ENCODE results near the gene UNC50.

UNC50 gene

GRCh38 chr2:98648451-98648850 lies 40.1 kb downstream of the UNC50 start:
- DNase-seq (ENCODE audit: low read depth in 1 of 2, low spot score in 1 of 2): no peak
- no peak for TF ChIP-seq CTCF (IDR thresholded peaks at IDR 0.05; ENCODE audit: insufficient read depth, low read length)
- no peak overlapping the region for H3K4me3 ChIP-seq (replicated peaks; ENCODE audit: insufficient read depth, low read length)
- H3K27ac ChIP-seq (replicated peaks): no peak overlapping the region
- H3K27me3 ChIP-seq (ENCODE audit: insufficient read depth, poor library complexity, severe bottlenecking): no peaks in the 10 kb centered on the region

GRCh38 chr2:98649135-98649991 lies 41.0 kb downstream of the UNC50 start:
- no peak overlapping the region; the same call in 1 of the 2 replicates for H3K27ac ChIP-seq (replicated peaks)
- no peak overlapping the region for H3K4me3 ChIP-seq (replicated peaks; ENCODE audit: insufficient read depth, low read length)
- DNase-seq (ENCODE audit: low read depth in 1 of 2, low spot score in 1 of 2): peak; percentile 48 to 83
- TF ChIP-seq POLR2AphosphoS5 (IDR thresholded peaks at IDR 0.05; ENCODE audit: low read depth): no peak
- TF ChIP-seq SPI1 (IDR thresholded peaks at IDR 0.05; ENCODE audit: borderline replicate concordance, low read depth): no peak
- no peak for TF ChIP-seq REST (IDR thresholded peaks at IDR 0.05; ENCODE audit: insufficient replicate concordance, low read depth)
- no peak for TF ChIP-seq GABPA (IDR thresholded peaks at IDR 0.05; ENCODE audit: low read depth)
- TF ChIP-seq CTCF (IDR thresholded peaks at IDR 0.05; ENCODE audit: insufficient read depth, low read length): peak; percentile 100
- no peaks in the 10 kb centered on the region for H3K27me3 ChIP-seq (ENCODE audit: insufficient read depth, poor library complexity, severe bottlenecking)

GRCh38 chr2:98649992-98650375 lies 41.6 kb downstream of the UNC50 start:
- DNase-seq (ENCODE audit: low read depth in 1 of 2, low spot score in 1 of 2): no peak
- Histone ChIP-seq H3K27me3 (ENCODE audit: insufficient read depth, poor library complexity, severe bottlenecking) (no peaks in the 10 kb centered on the region), H3K27ac (replicated peaks) (no peak overlapping the region; the same call in none of the 2 replicates), H3K4me3 (replicated peaks; ENCODE audit: insufficient read depth, low read length) (no peak overlapping the region)
- TF ChIP-seq REST (IDR thresholded peaks at IDR 0.05; ENCODE audit: insufficient replicate concordance, low read depth): no peak
- no peak for TF ChIP-seq SPI1 (IDR thresholded peaks at IDR 0.05; ENCODE audit: borderline replicate concordance, low read depth)

- TF ChIP-seq GABPA (IDR thresholded peaks at IDR 0.05; ENCODE audit: low read depth) (no peak), SPI1 (IDR thresholded peaks at IDR 0.05; ENCODE audit: borderline replicate concordance, low read depth) (no peak), REST (IDR thresholded peaks at IDR 0.05; ENCODE audit: insufficient replicate concordance, low read depth) (no peak), POLR2AphosphoS5 (IDR thresholded peaks at IDR 0.05; ENCODE audit: low read depth) (no peak)
Measured at GRCh38 chr2:98650998-98651397, 42.6 kb downstream of the UNC50 start.

More at GRCh38 chr2:98650998-98651397, 42.6 kb downstream of the UNC50 start:
- Histone ChIP-seq H3K27me3 (ENCODE audit: insufficient read depth, poor library complexity, severe bottlenecking) (no peaks in the 10 kb centered on the region), H3K4me3 (replicated peaks; ENCODE audit: insufficient read depth, low read length) (no peak overlapping the region), H3K27ac (replicated peaks) (no peak overlapping the region)
- DNase-seq (ENCODE audit: low read depth in 1 of 2, low spot score in 1 of 2): no peak
